SK-N-SH (cell line): ENCODE results near the gene RBCK1. TPM values are rescaled to one million over a fixed set of nuclear protein-coding genes. Genes with fewer than 3 reads are reported as not detected.
"Not testable (repeated sequence)": the region's sequence is repeated elsewhere in the genome, so short reads cannot be mapped to it uniquely, and the experiment has no call there.

Experiments
- CTCF ChIA-PET: fragments of 300-600, 350-600 bp; formaldehyde crosslinking; extraction: SDS; loops from one replicate; lab custom pipeline; 2021; lab: Yijun Ruan, JAX
- POLR2A ChIA-PET: fragments of 350-600 bp; sonication (Branson Sonifier 250); formaldehyde crosslinking; extraction: SDS; loops from one replicate; lab custom pipeline; 2020; ENCODE audit warnings: antibody characterized with exemption, inconsistent platforms; lab: Yijun Ruan, JAX
- DNase-seq: peaks from one replicate; pipeline ENCODE4 v3.0.0; 2012
- H2AFZ ChIP-seq: fragments of 200-600 bp; sonication (generic); 2 replicates; pipeline ENCODE4 v1.8.1; 2016; ENCODE audit warnings: antibody characterized with exemption, mild to moderate bottlenecking, low read depth
- H3F3A ChIP-seq: fragments of 200-600 bp; sonication (generic); replicated peaks from 2 replicates; pipeline ENCODE3; 2016; ENCODE audit warnings: antibody characterized with exemption, mild to moderate bottlenecking; ENCODE audit not compliant: insufficient read depth
- H3K27ac ChIP-seq, 2 experiments: fragments of 200-500 bp in 1 of 2; fragments of 200-600 bp in 1 of 2; sonication (Bioruptor generic) in 1 of 2; sonication (generic), shearing (Covaris generic) in 1 of 2; 2 replicates each; pipeline versions ENCODE4 v1.5.1 to v1.6.1; 2014 to 2016; ENCODE audit warnings: low read depth in 2 of 2, inconsistent platforms in 1 of 2, low read length in 1 of 2, mild to moderate bottlenecking in 1 of 2, mixed read lengths in 1 of 2
- H3K27me3 ChIP-seq: fragments of 200-600 bp; sonication (generic), shearing (Covaris generic); 2 replicates; pipeline ENCODE4 v1.6.1; 2016; ENCODE audit warnings: mixed run types; ENCODE audit not compliant: insufficient read depth
- H3K36me3 ChIP-seq, 2 experiments: fragments of 200-500 bp in 1 of 2; fragments of 200-600 bp in 1 of 2; sonication (Bioruptor generic) in 1 of 2; sonication (generic) in 1 of 2; replicated peaks in 1 of 2; 2 replicates each; pipeline versions ENCODE3 to v1.5.1; 2014 to 2016; ENCODE audit warnings: low read length in 1 of 2, mild to moderate bottlenecking in 1 of 2; ENCODE audit not compliant: insufficient read depth in 2 of 2, control insufficient read depth in 1 of 2
- H3K4me1 ChIP-seq, 2 experiments: fragments of 200-500 bp in 1 of 2; fragments of 200-600 bp in 1 of 2; sonication (Bioruptor generic) in 1 of 2; sonication (generic), shearing (Covaris generic) in 1 of 2; 2 replicates each; pipeline versions ENCODE4 v1.5.1 to v1.6.1; 2014 to 2016; ENCODE audit warnings: low read depth in 1 of 2, low read length in 1 of 2, mixed run types in 1 of 2; ENCODE audit not compliant: insufficient read depth in 2 of 2, control insufficient read depth in 1 of 2
- H3K4me2 ChIP-seq: fragments of 200-600 bp; sonication (generic), shearing (Covaris generic); 2 replicates; pipeline ENCODE4 v1.6.1; 2017; ENCODE audit warnings: mixed run types
- H3K4me3 ChIP-seq, 2 experiments: fragments of 200-500 bp in 1 of 2; fragments of 200-600 bp in 1 of 2; sonication (Bioruptor generic) in 1 of 2; sonication (generic), shearing (Covaris generic) in 1 of 2; 2 replicates each; pipeline versions ENCODE4 v1.5.1 to v1.8.1; 2014 to 2016; ENCODE audit warnings: low read depth in 2 of 2, inconsistent platforms in 1 of 2, low read length in 1 of 2, mild to moderate bottlenecking in 1 of 2, mixed read lengths in 1 of 2, moderate library complexity in 1 of 2
- H3K79me2 ChIP-seq: fragments of 200-600 bp; sonication (generic); 2 replicates; pipeline ENCODE4 v1.8.1; 2017; ENCODE audit warnings: mild to moderate bottlenecking; ENCODE audit not compliant: insufficient read depth
- H3K9ac ChIP-seq: fragments of 200-600 bp; sonication (generic); 2 replicates; pipeline ENCODE4 v1.6.1; 2017; ENCODE audit warnings: mixed run types
- H3K9me2 ChIP-seq: fragments of 200-600 bp; sonication (generic); 2 replicates; pipeline ENCODE4 v1.6.1; 2017; ENCODE audit warnings: mixed run types
- H3K9me3 ChIP-seq: fragments of 200-600 bp; sonication (generic); 2 replicates; pipeline ENCODE4 v1.6.1; 2017; ENCODE audit warnings: mixed run types, mild to moderate bottlenecking, moderate library complexity
- H4K20me1 ChIP-seq: fragments of 200-600 bp; sonication (generic); 2 replicates; pipeline ENCODE4 v1.6.1; 2017; ENCODE audit warnings: mild to moderate bottlenecking, mixed run types; ENCODE audit not compliant: insufficient read depth
- EP300 ChIP-seq, 2 experiments: IDR thresholded peaks; 2 replicates each; pipeline versions ENCODE4 v1.4.0 to v1.6.1; 2012; ENCODE audit warnings: borderline replicate concordance in 1 of 2, low read depth in 1 of 2, low read length in 1 of 2
- EZH2phosphoT487 ChIP-seq: fragments of 200-600 bp; sonication (generic); IDR thresholded peaks from 2 replicates; pipeline ENCODE4 v1.6.1; 2017; ENCODE audit warnings: low read depth, mixed run types, mild to moderate bottlenecking, antibody characterized with exemption, moderate library complexity, borderline replicate concordance
- FOXJ3 ChIP-seq: sonication (generic); formaldehyde crosslinking; IDR thresholded peaks from 2 replicates; pipeline ENCODE4 v1.5.1; 2020; ENCODE audit warnings: mild to moderate bottlenecking, missing genetic modification reagents
- GABPA ChIP-seq: IDR thresholded peaks from 2 replicates; pipeline ENCODE4 v1.4.0; 2012; ENCODE audit warnings: low read depth, mild to moderate bottlenecking
- GATA2 ChIP-seq: sonication (generic); formaldehyde crosslinking; IDR thresholded peaks from 2 replicates; pipeline ENCODE4 v1.5.0; 2020; ENCODE audit warnings: mild to moderate bottlenecking, missing genetic modification reagents
- IRF3 ChIP-seq: fragments of 150-350 bp; IDR thresholded peaks from 2 replicates; pipeline ENCODE4 v1.6.1; 2016; ENCODE audit warnings: mild to moderate bottlenecking, low read depth, low read length
- MXI1 ChIP-seq: IDR thresholded peaks from 2 replicates; pipeline ENCODE4 v1.6.1; 2012; ENCODE audit warnings: mild to moderate bottlenecking, low read depth, low read length, improper control_type of control experiment
- NFIC ChIP-seq: IDR thresholded peaks from 2 replicates; pipeline ENCODE4 v1.4.0; 2012; ENCODE audit warnings: borderline replicate concordance
- RAD21 ChIP-seq: IDR thresholded peaks from 2 replicates; pipeline ENCODE4 v1.6.1; 2012; ENCODE audit warnings: mild to moderate bottlenecking, low read length
- USF1 ChIP-seq: IDR thresholded peaks from 2 replicates; pipeline ENCODE4 v1.4.0; 2012; ENCODE audit warnings: low read depth, borderline replicate concordance
- USF2 ChIP-seq: fragments of 150-350 bp; IDR thresholded peaks from 2 replicates; pipeline ENCODE4 v1.6.1; 2017; ENCODE audit warnings: antibody characterized with exemption, low read length, low read depth, borderline replicate concordance
- WGBS: methylation state at CpG from one replicate; pipeline ENCODE4 v1.1.6; 2017; ENCODE audit warnings: low lambda C conversion rate; 5-methylcytosine and 5-hydroxymethylcytosine counted together
- polyA plus RNA-seq, 3 experiments: library from polyadenylated mRNA; depleted of rRNA; stranded (reverse); fragments of >200 nt; gene quantifications; 2 replicates each; pipeline ENCODE4 v1.2.3, GENCODE V29; 2012

Gene RBCK1
- polyA plus RNA-seq, 1 of the 3 experiments (the other 2 are of a cell fraction): 105 TPM

GRCh38 chr20:384723-385122 is 23.4 kb upstream of the RBCK1 start:
- Histone ChIP-seq H3K9me2 (no peaks in the 10 kb centered on the region), H3K4me2 (no peak overlapping the region), H3K9me3 (no peaks in the 10 kb centered on the region), H3K36me3 (peaks cover 19 to 21% of the 10 kb centered on the region in 2 experiments)
- 87% methylated on average over 1 of the region's 1 CpG for WGBS
- TF ChIP-seq USF2 (no peak), GATA2 (no peak), USF1 (no peak), MXI1 (no peak), NFIC (no peak), EP300 (IDR thresholded peaks at IDR 0.05; ENCODE audit: borderline replicate concordance in 1 of 2, low read depth in 1 of 2, low read length in 1 of 2) (no peak), RAD21 (no peak)
- TF ChIP-seq, all 33 proteins: peak for 0
- ChIA-PET CTCF (interaction anchor here (1.8 to 2.7 kb wide), 2 partner anchors 31 to 47 kb away, joined by 5 to 11 read pairs; no protein-coding TSS in a partner anchor), POLR2A (no interaction called here)
- H3K27me3 ChIP-seq: no peaks in the 10 kb centered on the region
- H4K20me1 ChIP-seq: peaks cover 29% of the 10 kb centered on the region
- no peak overlapping the region for H3K4me3 ChIP-seq
- no peak overlapping the region for H3K27ac ChIP-seq
- peaks cover 21% of the 10 kb centered on the region for H3K79me2 ChIP-seq
- H3K9ac ChIP-seq: no peak overlapping the region
- H2AFZ ChIP-seq: no peak overlapping the region
- H3K4me1 ChIP-seq: peaks cover 0 to 7% of the 10 kb centered on the region in 2 experiments; a peak in 1 of 4 replicates
- no peak for DNase-seq
- no peaks in the 10 kb centered on the region for H3F3A ChIP-seq

GRCh38 chr20:385448-385847 is 22.7 kb upstream of the RBCK1 start:
- Histone ChIP-seq H3K27me3 (no peaks in the 10 kb centered on the region), H2AFZ (no peak overlapping the region), H3K4me2 (no peak overlapping the region), H3K9me2 (no peaks in the 10 kb centered on the region), H3K36me3 (peaks cover 19 to 27% of the 10 kb centered on the region in 2 experiments), H3K79me2 (peaks cover 18% of the 10 kb centered on the region; the same call in 1 of the 2 replicates), H3K9me3 (no peaks in the 10 kb centered on the region), H3K4me3 (no peak overlapping the region), H3K9ac (no peak overlapping the region), H3K4me1 (peaks cover 0 to 4% of the 10 kb centered on the region in 2 experiments; a peak in 1 of 4 replicates), H3F3A (no peaks in the 10 kb centered on the region), H3K27ac (no peak overlapping the region), H4K20me1 (peaks cover 29% of the 10 kb centered on the region)
- no peak for DNase-seq
- 98% methylated on average over 5 of the region's 5 CpGs for WGBS
- ChIA-PET POLR2A (no interaction called here), CTCF (interaction anchor here (1.8 to 2.7 kb wide), 2 partner anchors 31 to 47 kb away, joined by 5 to 11 read pairs; no protein-coding TSS in a partner anchor)
- no peak for TF ChIP-seq EZH2phosphoT487
- no peak for TF ChIP-seq FOXJ3 (CRISPR knock-in tag)
- no peak for TF ChIP-seq IRF3
- no peak for TF ChIP-seq GABPA
- no peak for TF ChIP-seq USF1

- peaks cover 29% of the 10 kb centered on the region for H4K20me1 ChIP-seq
- H3K9me2 ChIP-seq, H3K27me3 ChIP-seq, H3K4me2 ChIP-seq, DNase-seq, H2AFZ ChIP-seq, H3K4me3 ChIP-seq, H3K4me1 ChIP-seq, H3K27ac ChIP-seq, H3K9ac ChIP-seq, H3F3A ChIP-seq, POLR2A ChIA-PET, H3K9me3 ChIP-seq: not testable (repeated sequence)
- H3K79me2 ChIP-seq: peaks cover 18% of the 10 kb centered on the region; the same call in 1 of the 2 replicates
- CTCF ChIA-PET: interaction anchor here (2.7 kb wide), 1 partner anchor 32 kb away, joined by 11 read pairs; no protein-coding TSS in a partner anchor
- H3K36me3 ChIP-seq: peaks cover 25 to 27% of the 10 kb centered on the region in 2 experiments
- 95% methylated on average over 8 of the region's 8 CpGs for WGBS
Observed at GRCh38 chr20:386634-387033, 21.5 kb upstream of the RBCK1 start.
